Femur (tissue), 1 donor: ENCODE results near the gene CYP24A1.
"Not testable (repeated sequence)": the region's sequence is repeated elsewhere in the genome, so short reads cannot be mapped to it uniquely, and the experiment has no call there.

Experiments used
- DNase-seq: peaks from one replicate; pipeline ENCODE4 v3.0.0-alpha.2; 2017

CYP24A1 gene

DNA sequence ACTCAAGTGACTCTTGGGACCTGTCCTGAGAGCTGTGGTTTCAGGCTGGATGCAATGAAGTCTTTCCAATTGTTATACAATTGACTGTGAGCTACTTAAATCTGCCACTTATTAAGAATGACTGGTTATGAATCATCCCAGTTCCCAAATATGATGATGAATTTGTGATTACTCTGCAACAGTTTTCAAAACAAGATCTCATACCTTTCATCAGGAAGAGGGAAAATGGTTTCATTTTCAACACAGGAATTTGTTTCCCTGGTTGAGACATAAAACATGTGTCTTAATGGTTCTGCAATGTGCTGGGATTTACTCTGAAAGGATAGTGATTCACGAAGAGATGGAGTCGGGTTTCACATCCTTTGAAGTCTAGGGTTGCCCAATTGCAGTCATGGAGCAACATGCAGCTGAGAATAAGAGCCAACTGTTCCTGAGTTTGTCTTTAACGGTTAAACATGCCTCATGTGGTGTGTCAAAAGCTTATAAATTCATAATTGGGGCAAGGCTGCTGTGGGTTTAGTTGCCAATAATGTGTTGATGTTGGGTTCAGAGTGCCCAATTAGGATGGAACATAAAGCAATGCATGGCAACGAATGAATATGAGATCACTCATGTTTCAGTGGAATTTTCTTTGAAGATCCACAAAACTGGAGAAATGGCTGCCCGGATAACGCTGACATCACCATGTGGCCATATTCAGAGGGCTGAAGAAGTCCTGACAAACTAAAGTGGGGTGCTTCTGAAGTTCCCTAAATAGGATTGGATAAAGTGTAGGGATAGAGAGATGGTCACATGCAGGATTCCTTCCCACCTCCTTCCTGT lies 41.0 kb downstream of the CYP24A1 start:
- peak; percentile 29 for DNase-seq

DNA sequence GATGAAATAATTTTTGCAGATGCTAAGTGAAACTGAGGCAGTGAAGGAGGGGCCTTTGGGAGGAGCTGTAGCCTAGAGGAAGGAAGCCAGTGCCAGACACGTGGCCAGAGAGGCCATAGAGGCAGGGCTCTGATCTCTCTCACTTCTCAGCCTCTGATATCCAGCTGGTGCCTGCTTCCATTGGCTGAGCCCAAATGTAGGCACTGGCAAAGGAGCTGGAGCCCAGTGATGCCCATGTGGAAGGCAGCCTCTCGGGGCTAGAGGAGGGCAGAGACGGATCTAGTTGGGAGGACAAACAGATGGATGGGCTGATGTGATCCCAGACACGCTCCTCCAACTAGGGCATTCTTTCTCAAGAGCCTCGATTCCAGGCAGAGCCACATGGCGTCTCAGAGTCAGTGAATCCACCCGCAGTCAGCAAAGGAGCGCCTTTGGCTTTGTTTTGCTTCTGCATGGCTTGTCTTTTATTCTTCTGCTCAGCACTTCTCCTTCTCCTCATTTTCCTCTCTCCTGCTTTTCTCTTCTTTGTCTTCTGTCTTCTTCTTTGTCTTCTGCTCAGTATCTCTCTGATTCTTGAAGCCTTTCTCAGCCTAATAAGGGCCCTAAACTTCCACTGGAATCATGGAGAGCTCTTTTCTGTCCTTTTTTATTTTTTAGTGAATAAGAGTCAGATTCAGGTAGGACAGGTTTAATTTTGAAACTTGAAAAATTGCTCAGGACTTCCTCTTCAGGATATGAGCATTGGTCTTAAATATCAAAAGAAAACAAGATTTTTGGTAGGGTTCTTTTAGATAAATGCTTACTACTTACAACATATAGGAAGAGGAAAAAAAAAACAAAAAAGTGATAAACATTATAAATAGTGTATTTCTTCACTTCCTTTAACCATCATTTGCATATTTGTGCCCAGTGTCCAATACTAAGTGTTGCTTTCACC lies 41.8 kb downstream of the CYP24A1 start:
- DNase-seq: no peak

DNA sequence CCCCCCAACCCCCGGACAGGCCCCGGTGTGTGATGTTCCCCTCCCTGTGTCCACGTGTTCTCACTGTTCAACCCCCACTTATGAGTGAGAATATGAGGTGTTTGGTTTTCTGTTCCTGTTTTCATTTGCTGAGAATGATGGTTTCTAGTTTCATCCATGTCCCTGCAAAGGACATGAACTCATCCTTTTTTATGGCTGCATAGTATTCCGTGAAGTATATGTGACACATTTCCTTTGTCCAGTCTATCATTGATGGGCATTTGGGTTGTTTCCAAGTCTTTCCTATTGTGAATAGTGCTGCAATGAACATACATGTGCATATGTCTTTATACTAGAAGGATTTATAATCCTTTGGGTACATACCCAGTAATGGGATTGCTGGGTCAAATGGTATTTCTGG lies 42.7 kb downstream of the CYP24A1 start:
- DNase-seq: not testable (repeated sequence)

DNA sequence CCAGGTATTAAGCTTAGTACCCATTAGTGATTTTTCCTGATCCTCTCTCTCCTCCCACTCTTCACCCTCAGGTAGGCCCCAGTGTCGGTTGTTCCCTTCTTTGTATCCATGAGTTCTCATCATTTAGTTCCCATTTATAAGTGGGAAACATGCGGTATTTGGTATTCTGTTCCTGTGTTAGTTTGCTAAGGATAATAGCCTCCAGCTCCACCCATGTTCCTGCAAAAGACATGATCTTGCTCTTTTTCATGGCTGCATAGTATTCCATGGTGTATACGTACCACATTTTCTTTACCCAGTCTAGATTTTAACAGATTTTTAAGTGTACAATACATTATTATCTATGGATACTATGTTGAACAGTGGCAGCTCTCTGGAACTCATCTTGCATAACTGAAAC lies 44.4 kb downstream of the CYP24A1 start:
- no peak for DNase-seq

DNA sequence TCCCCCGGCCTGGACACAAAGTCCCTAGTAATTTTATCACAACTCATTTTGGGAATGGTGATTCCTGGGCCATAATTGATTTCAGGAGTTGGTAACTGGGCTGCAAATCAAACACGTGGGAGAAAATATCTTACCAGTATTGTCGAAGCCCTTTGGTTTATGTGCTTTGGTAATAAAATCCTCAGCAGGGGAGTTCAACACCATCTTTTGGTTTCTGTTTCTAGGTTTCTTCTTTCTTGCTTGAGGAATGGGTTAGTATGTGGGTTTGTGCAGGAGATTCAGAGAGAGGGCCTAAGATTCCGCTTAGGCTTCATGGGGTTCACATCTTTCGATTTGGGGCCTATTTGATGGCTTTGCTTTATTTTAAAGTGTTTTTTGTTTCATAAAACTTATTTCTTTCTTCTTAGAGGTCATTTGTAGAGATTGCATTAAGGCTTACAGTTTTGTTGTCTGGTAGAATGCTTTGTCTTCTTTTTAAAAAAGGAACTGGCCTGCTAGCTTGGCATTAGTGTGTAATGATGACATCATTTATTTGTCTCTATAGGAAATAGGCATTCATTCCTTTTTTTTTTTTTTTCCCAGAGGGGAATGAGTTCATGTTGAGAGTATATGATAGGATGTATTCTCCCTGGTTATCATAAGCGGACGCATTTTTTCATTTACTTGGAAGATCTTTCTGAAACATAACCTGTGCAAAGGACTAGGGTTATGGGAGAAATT lies 45.8 kb downstream of the CYP24A1 start:
- DNase-seq: no peak

DNA sequence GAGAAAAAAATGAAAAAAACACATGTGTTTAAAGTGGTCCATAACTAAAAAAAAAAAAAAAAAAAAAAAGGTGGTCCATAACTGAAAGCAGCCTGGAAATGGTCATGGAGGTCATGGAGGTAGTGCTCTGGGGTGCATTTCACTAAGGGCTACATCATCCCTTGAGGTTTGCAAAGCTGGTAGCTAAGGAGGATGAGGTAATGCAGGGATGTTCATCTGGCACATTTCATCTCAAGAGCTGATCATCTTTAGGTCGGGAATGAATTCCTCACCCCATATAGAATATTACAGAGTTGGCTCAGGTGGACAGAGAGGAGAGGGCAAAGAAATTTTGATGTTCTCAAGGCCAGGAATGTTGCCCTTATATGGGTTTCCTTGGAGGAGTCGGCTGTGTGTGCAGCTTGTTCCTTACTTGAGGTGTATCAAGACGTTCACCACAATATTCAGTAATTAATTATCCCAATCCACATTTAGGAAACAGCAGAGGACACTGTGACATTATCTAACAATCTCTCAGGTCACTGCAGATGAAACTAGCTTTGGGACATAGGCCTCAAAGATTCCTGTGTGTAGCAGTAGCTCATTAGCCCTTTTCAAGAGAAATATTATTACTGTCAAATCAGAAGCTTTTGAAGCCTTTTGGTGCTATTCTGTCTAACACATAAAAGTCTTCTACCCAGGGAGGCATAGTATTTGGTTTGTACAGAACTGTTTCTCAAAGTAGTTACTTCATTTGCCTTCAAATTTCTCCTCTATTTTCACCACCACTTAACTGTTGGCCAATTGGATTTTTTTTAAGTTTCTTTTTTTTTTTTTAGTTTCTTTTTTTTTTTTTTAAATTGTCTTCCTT lies 46.8 kb downstream of the CYP24A1 start:
- DNase-seq: no peak

DNA sequence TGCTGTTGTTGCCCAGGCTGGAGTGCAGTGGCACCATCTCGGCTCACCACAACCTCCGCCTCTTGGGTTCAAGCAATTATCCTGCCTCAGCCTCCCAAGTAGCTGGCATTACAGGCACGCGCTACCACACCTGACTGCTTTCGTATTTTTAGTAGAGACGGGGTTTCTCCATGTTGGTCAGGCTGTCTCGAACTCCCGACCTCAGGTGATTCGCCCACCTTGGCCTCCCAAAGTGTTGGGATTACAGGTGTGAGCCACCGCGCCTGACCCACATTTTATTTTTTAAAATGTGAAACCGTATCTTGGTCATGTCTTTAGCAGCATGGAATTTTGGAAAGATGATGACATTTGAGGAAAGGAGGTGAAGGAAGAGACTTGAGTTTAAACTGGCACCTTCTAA lies 47.5 kb downstream of the CYP24A1 start:
- DNase-seq: not testable (repeated sequence)

DNA sequence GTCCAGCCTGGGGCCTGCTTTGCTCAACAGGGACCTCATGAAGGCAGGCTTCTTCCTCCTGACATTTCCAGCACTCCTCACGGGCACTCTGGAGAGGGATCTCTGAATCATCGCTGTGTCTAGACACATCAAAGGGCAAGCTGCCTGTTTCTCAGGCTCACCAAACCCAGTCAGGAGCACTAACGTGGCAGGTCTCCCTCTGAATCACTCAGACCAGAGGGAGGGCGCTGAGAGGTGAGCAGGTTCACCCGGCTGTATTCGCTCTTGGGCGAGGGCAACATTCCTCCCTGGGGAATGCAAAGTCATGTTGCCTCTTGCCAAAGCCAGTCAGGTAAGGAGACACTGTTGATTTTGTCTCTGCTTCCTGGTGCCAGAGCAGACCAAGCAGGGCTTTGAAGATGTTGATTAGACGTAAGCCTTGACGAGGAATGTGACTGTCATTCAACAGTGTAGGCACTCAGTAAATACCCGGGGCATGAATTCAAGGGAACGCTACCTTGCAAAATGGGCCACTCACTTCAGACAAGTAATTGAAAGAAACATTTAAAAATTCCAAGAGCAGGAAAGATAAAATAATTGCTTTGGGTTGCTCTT lies 50.1 kb downstream of the CYP24A1 start:
- no peak for DNase-seq

DNA sequence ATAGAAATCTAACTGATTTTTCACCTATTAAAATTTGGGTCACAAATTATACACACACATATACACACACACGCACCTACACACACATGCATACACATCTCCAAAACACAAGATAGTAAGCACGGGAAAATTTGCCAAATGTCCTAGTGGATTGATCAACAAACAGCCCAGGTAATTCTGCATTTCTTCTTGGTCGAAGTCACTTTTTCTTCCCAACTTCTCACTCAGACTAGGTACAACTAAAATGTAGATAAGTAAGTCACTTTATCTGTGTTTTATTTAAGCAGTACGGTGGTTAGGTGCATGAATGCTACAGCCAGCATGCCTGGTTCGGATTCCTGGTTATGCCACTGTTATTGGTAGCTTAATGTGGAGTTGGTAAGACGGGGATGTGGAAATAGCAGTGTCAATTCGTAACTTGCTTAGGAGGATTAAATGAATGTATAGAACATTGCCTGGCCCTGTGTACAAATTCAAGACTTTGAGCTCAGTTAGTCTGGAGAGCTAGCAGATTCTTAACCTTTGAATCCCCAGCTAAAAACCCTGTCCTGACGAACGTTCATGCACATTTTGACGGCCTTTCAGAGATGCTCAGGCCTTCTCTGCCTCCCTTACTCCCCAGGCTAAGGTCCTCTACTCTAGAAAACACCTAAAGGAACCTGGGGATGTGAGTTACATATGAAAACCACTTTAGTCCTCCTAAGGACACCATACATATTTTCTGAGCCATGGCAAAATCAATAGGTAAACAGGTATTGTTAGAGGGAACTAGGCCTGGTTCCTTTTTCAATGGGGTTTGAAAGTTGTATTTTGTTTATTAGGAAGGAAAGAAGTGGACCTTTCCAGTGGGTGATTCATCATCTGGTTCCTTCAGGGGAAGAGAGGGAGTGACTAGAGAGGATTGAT lies 50.9 kb downstream of the CYP24A1 start:
- no peak for DNase-seq

DNA sequence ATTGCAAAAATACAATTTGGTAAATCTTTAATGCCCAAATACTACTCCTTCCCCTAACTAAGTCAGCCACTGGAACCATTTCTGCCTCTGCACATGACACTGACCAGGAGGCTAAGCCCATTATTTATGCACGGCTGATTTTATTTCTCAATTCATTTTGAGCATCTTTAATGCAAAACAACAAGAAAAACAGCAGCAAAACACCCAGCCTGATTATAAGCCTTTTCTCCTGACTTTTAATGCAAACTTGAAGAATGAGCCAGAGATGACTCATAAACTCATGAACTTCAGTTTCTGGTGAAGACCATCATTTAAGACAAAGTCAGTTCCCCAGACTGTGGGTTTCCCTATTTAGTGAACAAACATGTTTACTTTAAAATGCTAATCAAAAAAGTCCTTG lies 51.6 kb downstream of the CYP24A1 start:
- no peak for DNase-seq

DNA sequence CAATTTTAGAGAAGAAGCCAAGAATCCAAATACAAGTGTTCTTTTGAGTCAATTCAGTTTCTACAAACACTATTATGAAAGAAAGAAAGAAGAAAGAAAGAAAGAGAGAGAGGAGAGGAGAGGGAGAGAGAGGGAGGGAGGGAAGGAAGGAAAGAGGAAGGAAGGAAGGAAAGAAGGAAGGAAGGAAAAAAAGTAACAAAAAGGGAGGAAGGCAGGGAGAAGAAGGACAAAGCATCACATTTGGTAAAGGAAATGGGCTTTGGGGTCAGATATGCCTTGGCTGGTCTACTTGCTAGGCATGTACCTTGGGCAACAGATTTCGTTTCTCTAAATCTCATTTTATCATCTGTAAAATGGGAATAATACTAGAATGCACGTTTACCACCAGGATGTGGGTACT lies 54.0 kb downstream of the CYP24A1 start:
- DNase-seq: no peak

DNA sequence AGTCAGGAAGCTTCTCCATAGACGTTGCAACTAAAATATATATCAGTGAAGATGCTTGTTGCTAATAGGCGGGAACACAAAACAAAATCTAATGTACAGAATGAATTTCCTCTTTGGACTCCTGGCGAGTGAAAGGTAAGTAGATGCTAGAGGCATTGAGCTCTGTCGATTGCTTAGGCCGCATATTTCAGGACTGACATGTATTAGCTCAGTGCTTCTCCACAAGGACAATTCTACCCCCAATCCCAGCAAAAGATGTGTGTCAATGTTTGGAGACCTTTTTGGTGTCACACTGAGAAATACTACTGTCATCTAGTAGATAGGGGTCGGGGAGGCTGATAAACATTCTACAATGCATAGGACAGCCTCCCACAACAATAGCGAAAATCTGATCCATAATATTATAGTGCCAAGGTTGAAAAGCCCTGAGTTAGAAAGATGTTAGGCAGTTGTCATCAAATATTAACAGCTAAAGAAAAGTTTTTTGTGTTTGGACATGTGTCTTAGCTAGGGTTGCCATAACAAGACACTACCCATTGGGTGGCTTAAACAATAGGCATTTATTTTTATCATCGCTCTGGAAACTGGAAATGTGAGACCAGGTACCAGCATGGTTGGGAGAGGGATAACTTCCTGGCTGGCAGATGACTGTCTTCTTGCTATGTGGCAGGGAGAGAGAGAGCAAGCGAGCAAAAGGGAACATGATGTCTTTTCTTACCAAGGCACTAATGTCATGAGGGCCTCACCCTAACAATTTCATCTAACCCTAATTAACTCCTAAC lies 55.4 kb downstream of the CYP24A1 start:
- no peak for DNase-seq

DNA sequence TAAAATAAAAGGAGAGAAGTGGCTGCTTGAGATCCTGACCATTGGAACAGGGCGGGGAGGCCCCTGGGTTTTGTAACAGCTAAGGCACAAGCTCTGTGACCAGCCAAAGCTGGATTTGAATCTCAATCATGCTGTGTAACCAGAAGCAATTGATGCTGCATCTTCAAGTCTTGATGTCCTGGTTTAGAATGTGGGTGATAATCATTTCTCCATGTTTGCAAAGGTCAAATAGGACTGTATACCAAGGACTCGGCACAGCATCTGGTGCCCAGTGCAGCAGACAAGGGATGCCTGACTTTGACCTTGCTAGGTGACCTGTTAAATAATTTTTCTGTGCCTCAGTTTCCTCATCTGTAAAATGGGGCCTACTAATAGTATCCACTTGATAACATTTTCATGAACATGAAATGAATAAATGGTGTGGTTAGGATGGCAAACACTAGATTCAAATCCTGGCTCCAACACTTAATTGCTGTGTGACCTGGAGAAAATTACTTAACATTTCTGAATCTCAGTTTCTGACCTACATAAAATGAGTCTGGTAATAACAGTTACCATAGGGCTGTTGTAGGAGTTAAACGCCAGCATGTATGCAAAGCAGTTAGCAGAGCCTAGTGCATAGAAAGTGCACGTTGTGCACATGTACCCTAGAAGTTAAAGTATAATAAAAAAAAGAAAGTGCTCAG lies 57.1 kb downstream of the CYP24A1 start:
- no peak for DNase-seq

DNA sequence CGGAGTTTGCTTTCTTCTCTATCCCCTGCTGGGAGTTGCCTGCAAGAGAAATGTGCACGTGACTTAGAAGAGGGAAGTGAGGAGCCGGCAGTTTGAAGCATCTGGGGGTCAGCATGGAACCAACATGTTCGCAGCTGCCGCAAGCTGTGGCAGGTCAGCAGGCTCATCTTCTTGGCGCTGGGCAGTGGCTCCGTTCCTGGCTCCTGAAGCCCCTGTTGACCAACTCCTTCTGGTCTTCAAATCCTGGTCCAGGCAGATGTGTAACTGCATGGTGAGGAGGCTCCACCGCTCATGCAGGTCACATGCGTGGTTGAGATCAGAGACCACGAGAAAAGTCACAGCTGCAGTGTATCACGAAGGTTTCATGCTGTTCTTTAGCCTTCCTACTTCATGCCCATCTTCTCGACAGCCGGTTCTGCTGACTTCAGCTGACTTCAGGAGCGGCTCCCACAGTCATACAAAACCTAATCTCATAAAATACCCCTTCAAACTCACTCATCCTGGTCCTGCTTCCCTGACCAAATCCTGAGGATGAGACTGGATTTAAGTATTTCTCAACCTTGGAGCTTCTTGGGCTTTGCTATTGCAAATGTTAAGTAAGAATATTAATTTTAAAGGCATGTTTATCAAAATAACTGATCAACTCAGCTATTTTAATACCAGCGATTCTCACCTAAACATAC lies 58.5 kb downstream of the CYP24A1 start:
- no peak for DNase-seq

DNA sequence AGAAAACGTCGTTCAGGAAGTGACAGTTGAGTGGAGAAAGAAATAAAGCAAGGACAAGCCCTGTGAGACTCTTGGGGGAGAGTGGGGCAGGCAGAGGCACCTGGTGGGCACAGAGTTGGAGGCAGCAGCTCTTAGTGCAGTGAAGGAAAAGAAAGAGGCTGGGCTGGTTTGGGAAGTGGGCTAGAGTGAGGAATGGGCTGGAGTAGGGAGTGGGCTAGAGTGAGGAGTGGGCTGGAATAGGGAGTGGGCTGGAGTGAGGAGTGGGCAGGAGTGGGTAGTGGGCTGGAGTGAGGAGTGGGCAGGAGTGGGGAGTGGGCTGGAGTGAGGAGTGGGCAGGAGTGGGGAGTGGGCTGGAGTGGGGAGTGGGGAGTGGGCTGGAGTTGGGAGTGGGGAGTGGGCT lies 59.7 kb downstream of the CYP24A1 start:
- no peak for DNase-seq

DNA sequence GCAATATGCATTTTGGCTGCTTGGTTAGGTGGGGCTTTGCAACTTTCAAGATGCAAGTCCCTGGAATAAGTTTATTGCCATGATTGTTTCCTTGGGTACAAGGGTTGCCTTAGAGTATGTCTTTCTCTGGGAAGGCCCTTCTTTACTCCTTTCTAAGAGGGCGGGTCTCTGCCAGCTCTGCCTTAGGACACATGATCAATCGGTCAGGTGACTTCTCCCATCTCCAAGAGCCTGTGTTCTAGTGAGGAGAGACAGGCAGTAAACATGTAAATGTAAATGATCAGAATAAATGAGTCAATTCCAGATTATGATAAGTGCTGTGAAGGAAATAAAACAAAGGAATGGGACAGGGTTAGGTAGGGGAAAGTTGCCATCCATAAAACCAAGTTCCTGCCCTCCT lies 60.2 kb downstream of the CYP24A1 start:
- DNase-seq: no peak

DNA sequence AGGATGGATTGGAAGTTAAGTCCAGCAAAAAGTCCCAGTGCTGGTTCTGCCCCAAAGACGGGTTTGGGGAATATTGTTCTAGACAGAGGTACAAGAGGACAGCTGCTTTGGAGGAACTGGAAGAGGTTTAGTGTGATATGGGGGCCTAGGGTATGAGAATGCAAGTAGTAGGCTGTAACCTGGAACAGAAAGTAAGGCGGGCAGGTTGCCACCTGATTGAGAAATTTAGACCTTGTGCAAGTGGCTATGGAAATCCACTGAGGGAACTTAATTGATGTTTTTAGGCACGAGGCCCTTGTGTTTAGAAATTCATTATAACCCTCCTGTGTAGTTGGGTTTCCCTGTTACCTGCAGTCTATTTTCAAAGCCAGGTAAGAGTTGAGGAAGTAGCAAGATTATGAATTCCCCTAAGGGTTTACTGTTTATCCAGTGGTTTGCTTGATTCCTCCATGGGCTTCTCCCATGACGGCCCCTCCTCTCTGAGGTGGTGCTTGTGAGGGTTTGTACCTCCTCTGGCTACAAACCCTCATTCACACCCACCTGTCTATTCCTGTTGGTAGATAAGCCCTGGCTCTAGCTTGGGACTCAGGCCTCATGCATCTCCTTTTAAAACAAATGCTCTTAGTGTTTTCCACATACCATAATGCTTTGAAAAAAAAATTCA lies 61.4 kb downstream of the CYP24A1 start:
- no peak for DNase-seq

DNA sequence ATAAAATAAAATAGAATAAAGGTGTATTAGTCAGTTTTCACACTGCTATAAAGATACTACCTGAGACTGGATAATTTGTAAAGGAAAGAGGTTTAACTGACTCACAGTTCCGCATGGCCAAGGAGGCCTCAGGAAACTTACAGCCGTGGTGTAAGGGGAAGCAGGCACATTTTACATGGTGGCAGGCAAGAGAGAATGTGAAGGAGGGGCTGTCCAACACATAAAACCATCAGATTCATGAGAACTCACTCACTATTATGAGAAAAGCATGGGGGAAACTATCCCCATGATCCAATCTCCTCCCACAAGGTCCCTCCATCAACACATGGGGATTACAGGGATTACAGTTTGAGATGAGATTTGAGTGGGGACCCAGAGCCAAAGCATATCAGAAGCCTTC lies 62.3 kb downstream of the CYP24A1 start:
- no peak for DNase-seq
